HepG2 (cell line): ENCODE data around the gene TMEM231. TPM values are rescaled to one million over a fixed set of nuclear protein-coding genes. Genes with fewer than 3 reads are reported as not detected.

Experiments
- ARNT2 ChIP-seq: sonication (generic); formaldehyde crosslinking; IDR thresholded peaks from 2 replicates; pipeline ENCODE4 v1.8.0; 2022; ENCODE audit warnings: mild to moderate bottlenecking, low read depth, missing genetic modification reagents, moderate library complexity
- CBX1 ChIP-seq: IDR thresholded peaks from one replicate; pipeline ENCODE4 v1.6.1; 2016; ENCODE audit warnings: antibody characterized with exemption, low read depth
- HOXA9 ChIP-seq: sonication (generic); formaldehyde crosslinking; IDR thresholded peaks from 2 replicates; pipeline ENCODE4 v1.8.1; 2022; ENCODE audit warnings: missing genetic modification reagents, mild to moderate bottlenecking, moderate library complexity, borderline replicate concordance
- MAFF ChIP-seq: IDR thresholded peaks from 2 replicates; pipeline ENCODE4 v1.6.1; 2011; ENCODE audit warnings: low read depth, low read length, improper control_type of control experiment
- MTA3 ChIP-seq: sonication (generic); formaldehyde crosslinking; IDR thresholded peaks from 2 replicates; pipeline ENCODE4 v1.4.0; 2020; ENCODE audit warnings: missing genetic modification reagents
- NFYB ChIP-seq: sonication (generic); formaldehyde crosslinking; IDR thresholded peaks from 2 replicates; pipeline ENCODE4 v1.4.0; 2020; ENCODE audit warnings: missing genetic modification reagents
- POLR2AphosphoS2 ChIP-seq: IDR thresholded peaks from 2 replicates; pipeline ENCODE4 v1.6.1; 2011; ENCODE audit warnings: low read depth, low read length, improper control_type of control experiment
- SP4 ChIP-seq: sonication (generic); formaldehyde crosslinking; IDR thresholded peaks from 2 replicates; pipeline ENCODE4 v1.8.1; 2023; ENCODE audit warnings: mild to moderate bottlenecking, missing genetic modification reagents
- SRSF9 ChIP-seq: fragments of 200-400 bp; formaldehyde crosslinking; IDR thresholded peaks from 2 replicates; pipeline ENCODE4 v1.6.1; 2018; ENCODE audit warnings: borderline replicate concordance, mild to moderate bottlenecking, low read depth, low read length; ENCODE audit not compliant: insufficient read depth, poor library complexity, severe bottlenecking
- TP53 ChIP-seq: sonication (generic); formaldehyde crosslinking; conservative IDR thresholded peaks from 2 replicates; pipeline ENCODE4 v1.4.0; 2020; ENCODE audit warnings: missing genetic modification reagents
- TRIM24 ChIP-seq: sonication (generic); formaldehyde crosslinking; IDR thresholded peaks from 2 replicates; pipeline ENCODE4 v1.8.0; 2022; ENCODE audit warnings: mild to moderate bottlenecking, missing genetic modification reagents
- ZNF253 ChIP-seq: sonication (generic); formaldehyde crosslinking; IDR thresholded peaks from 2 replicates; pipeline ENCODE4 v1.8.0; 2022; ENCODE audit warnings: mild to moderate bottlenecking, missing genetic modification reagents, borderline replicate concordance
- ZNF329 ChIP-seq: sonication (generic); formaldehyde crosslinking; IDR thresholded peaks from 2 replicates; pipeline ENCODE4 v1.9.0; 2021; ENCODE audit warnings: low read depth, mild to moderate bottlenecking, missing genetic modification reagents
- ZNF775 ChIP-seq: sonication (generic); formaldehyde crosslinking; IDR thresholded peaks from 2 replicates; pipeline ENCODE4 v1.4.0; 2020; ENCODE audit warnings: missing genetic modification reagents, mild to moderate bottlenecking, moderate library complexity, borderline replicate concordance
- ZSCAN21 ChIP-seq: sonication (generic); formaldehyde crosslinking; IDR thresholded peaks from 2 replicates; pipeline ENCODE4 v1.8.0; 2022; ENCODE audit warnings: mild to moderate bottlenecking, missing genetic modification reagents, moderate library complexity, borderline replicate concordance
- ZSCAN30 ChIP-seq: sonication (generic); formaldehyde crosslinking; IDR thresholded peaks from 2 replicates; pipeline ENCODE4 v1.5.0; 2020; ENCODE audit warnings: mild to moderate bottlenecking, missing genetic modification reagents
- polyA plus RNA-seq, 8 experiments: library from polyadenylated mRNA; depleted of rRNA in 3 of 8; stranded (reverse) in 7 of 8; unstranded in 1 of 8; fragments of >200 nt; fragmentation: Illumina TruSeq in 4 of 8; extraction: Trizol in 4 of 8; gene quantifications; 2 replicates each; pipeline versions ENCODE4 v1.2.1 to v1.2.3, GENCODE V29; 2011 to 2016; ENCODE audit warnings: low read depth in 4 of 8, missing spikeins in 1 of 8, mixed read lengths in 1 of 8; ENCODE audit not compliant: insufficient read depth in 1 of 8
- total RNA-seq, 5 experiments: library from RNA; depleted of rRNA; stranded (reverse); fragments of >200 nt; fragmentation: Illumina TruSeq; extraction: Trizol; gene quantifications; 2 replicates each; pipeline ENCODE4 v1.2.3, GENCODE V29; 2016; ENCODE audit warnings: low read depth in 1 of 5
- TF ChIP-seq, protein P1 (sequence below): sonication (generic); formaldehyde crosslinking; IDR thresholded peaks from 2 replicates; pipeline ENCODE4 v1.5.1; 2020; ENCODE audit warnings: missing genetic modification reagents, mild to moderate bottlenecking, borderline replicate concordance
- TF ChIP-seq, protein P2 (sequence below): sonication (generic); formaldehyde crosslinking; IDR thresholded peaks from 2 replicates; pipeline ENCODE4 v1.5.1; 2020; ENCODE audit warnings: mild to moderate bottlenecking, missing genetic modification reagents, moderate library complexity
- TF ChIP-seq, protein P3 (sequence below): sonication (generic); formaldehyde crosslinking; IDR thresholded peaks from 2 replicates; pipeline ENCODE4 v1.4.0; 2020; ENCODE audit warnings: missing genetic modification reagents, low read depth, mild to moderate bottlenecking, borderline replicate concordance
- TF ChIP-seq, protein P4 (sequence below): sonication (generic); formaldehyde crosslinking; IDR thresholded peaks from 2 replicates; pipeline ENCODE4 v1.5.1; 2020; ENCODE audit warnings: missing genetic modification reagents, mild to moderate bottlenecking, borderline replicate concordance
- TF ChIP-seq, protein P5 (sequence below): IDR thresholded peaks from 2 replicates; pipeline ENCODE4 v1.6.1; 2016
- TF ChIP-seq, protein P6 (sequence below): sonication (generic); formaldehyde crosslinking; IDR thresholded peaks from 2 replicates; pipeline ENCODE4 v1.8.1; 2023; ENCODE audit warnings: mild to moderate bottlenecking, inconsistent platforms, moderate library complexity, missing genetic modification reagents, borderline replicate concordance

Gene TMEM231
- total and polyA plus RNA-seq, 2 of the 13 experiments (the other 11 are each of a cell fraction or from before 2014, with no cell fraction given), result 3.5 to 7.4 TPM

DNA sequence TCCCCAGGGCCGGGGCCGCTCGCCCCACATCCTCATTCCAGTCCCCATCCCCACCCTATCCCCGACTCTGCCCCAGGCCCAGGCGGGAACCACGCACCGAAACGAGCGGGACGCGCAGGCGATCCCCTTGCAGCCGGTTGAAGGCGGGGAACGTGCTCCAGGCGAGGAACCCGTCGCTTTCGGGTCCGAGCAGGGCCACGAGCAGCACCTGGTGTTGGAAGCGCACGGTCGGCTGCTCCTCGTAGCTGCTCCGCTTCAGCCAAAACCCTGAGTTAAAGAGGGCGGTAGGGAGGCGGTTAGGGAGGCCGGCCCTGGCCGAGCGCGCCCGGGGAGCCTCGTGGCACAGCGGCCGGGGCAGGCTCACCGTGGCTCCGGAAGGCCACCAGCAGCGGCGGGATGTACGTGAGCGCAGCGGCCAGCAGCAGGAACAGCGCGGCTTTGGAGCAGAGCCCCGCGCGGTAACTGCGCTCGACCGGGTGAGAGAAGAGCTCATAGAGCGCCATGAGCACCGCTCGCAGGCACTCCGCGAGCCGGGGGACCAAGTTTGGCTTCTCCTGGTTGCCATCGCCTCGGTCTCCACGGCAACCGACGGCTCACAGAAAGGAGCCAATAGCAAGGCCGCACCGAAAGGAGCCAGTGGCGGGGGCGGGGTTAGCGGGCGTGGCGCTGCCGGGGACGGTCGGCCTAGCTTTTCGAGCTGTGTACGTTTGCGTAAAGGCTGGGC lies at the start of gene TMEM231 (continued):
- TF ChIP-seq ZNF775, result no peak
- no peak for TF ChIP-seq TRIM24 (CRISPR knock-in tag)
- TF ChIP-seq ZNF253 (CRISPR knock-in tag), result peak; percentile 85; the same call in 1 of the 2 replicates
- no peak for TF ChIP-seq CBX1
- TF ChIP-seq, protein P1, sequence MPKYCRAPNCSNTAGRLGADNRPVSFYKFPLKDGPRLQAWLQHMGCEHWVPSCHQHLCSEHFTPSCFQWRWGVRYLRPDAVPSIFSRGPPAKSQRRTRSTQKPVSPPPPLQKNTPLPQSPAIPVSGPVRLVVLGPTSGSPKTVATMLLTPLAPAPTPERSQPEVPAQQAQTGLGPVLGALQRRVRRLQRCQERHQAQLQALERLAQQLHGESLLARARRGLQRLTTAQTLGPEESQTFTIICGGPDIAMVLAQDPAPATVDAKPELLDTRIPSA (CRISPR knock-in tag), result no peak
- TF ChIP-seq, protein P2, sequence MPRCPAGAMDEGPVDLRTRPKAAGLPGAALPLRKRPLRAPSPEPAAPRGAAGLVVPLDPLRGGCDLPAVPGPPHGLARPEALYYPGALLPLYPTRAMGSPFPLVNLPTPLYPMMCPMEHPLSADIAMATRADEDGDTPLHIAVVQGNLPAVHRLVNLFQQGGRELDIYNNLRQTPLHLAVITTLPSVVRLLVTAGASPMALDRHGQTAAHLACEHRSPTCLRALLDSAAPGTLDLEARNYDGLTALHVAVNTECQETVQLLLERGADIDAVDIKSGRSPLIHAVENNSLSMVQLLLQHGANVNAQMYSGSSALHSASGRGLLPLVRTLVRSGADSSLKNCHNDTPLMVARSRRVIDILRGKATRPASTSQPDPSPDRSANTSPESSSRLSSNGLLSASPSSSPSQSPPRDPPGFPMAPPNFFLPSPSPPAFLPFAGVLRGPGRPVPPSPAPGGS, result peak; percentile 82
- TF ChIP-seq SRSF9, result no peak
- TF ChIP-seq TP53, result no peak
- TF ChIP-seq ZSCAN30 (CRISPR knock-in tag), result no peak
- peak; percentile 62 for TF ChIP-seq SP4 (CRISPR knock-in tag)
- TF ChIP-seq, protein P3, sequence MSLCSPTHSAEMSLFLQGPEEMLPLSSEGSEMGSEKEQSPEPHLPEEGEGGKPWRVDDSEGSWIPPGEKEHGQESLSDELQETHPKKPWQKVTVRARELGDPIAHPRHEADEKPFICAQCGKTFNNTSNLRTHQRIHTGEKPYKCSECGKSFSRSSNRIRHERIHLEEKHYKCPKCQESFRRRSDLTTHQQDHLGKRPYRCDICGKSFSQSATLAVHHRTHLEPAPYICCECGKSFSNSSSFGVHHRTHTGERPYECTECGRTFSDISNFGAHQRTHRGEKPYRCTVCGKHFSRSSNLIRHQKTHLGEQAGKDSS (CRISPR knock-in tag), result no peak
- no peak for TF ChIP-seq HOXA9
- TF ChIP-seq MTA3, result no peak
- no peak for TF ChIP-seq ARNT2 (CRISPR knock-in tag)
- TF ChIP-seq, protein P4, sequence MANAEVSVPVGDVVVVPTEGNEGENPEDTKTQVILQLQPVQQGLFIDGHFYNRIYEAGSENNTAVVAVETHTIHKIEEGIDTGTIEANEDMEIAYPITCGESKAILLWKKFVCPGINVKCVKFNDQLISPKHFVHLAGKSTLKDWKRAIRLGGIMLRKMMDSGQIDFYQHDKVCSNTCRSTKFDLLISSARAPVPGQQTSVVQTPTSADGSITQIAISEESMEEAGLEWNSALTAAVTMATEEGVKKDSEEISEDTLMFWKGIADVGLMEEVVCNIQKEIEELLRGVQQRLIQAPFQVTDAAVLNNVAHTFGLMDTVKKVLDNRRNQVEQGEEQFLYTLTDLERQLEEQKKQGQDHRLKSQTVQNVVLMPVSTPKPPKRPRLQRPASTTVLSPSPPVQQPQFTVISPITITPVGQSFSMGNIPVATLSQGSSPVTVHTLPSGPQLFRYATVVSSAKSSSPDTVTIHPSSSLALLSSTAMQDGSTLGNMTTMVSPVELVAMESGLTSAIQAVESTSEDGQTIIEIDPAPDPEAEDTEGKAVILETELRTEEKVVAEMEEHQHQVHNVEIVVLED (CRISPR knock-in tag), result peak; percentile 67
- TF ChIP-seq POLR2AphosphoS2, result no peak
- TF ChIP-seq ZSCAN21 (CRISPR knock-in tag), result peak; percentile 75; the same call in 1 of the 2 replicates
- peak; percentile 73 for TF ChIP-seq NFYB (CRISPR knock-in tag)
- no peak for TF ChIP-seq MAFF
- TF ChIP-seq, protein P5, sequence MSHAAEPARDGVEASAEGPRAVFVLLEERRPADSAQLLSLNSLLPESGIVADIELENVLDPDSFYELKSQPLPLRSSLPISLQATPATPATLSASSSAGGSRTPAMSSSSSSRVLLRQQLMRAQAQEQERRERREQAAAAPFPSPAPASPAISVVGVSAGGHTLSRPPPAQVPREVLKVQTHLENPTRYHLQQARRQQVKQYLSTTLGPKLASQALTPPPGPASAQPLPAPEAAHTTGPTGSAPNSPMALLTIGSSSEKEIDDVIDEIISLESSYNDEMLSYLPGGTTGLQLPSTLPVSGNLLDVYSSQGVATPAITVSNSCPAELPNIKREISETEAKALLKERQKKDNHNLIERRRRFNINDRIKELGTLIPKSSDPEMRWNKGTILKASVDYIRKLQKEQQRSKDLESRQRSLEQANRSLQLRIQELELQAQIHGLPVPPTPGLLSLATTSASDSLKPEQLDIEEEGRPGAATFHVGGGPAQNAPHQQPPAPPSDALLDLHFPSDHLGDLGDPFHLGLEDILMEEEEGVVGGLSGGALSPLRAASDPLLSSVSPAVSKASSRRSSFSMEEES (CRISPR knock-in tag), result no peak
- TF ChIP-seq ZNF329 (CRISPR knock-in tag), result no peak
- TF ChIP-seq, protein P6, sequence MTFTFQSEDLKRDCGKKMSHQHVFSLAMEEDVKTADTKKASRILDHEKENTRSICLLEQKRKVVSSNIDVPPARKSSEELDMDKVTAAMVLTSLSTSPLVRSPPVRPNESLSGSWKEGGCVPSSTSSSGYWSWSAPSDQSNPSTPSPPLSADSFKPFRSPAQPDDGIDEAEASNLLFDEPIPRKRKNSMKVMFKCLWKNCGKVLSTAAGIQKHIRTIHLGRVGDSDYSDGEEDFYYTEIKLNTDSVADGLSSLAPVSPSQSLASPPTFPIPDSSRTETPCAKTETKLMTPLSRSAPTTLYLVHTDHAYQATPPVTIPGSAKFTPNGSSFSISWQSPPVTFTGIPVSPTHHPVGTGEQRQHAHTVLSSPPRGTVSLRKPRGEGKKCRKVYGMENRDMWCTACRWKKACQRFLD (CRISPR knock-in tag), result no peak
